NCI-H128 (cell line): Measurements from ENCODE around the gene FRS3.

ENCODE experiments used
- DNase-seq: peaks from one replicate; lab custom pipeline; 2025; ENCODE audit not compliant: unreplicated experiment; lab: John Stamatoyannopoulos, UW

Gene FRS3

GRCh38 chr6:41730531-41731436 lies 48.9 kb downstream of the FRS3 start:
- DNase-seq, result no peak

GRCh38 chr6:41729624-41730023 lies 50.1 kb downstream of the FRS3 start:
- DNase-seq, result no peak

- no peak for DNase-seq
Measured at GRCh38 chr6:41728954-41729353, 50.7 kb downstream of the FRS3 start.

- DNase-seq, result peak; percentile 11
Measured at GRCh38 chr6:41728073-41728936, 51.4 kb downstream of the FRS3 start.

- DNase-seq, result no peak
Measured at GRCh38 chr6:41727705-41728072, 52.0 kb downstream of the FRS3 start.

- DNase-seq, result no peak
Measured at GRCh38 chr6:41726876-41727275, 52.8 kb downstream of the FRS3 start.

- DNase-seq, result no peak
Measured at GRCh38 chr6:41724586-41725501, 54.9 kb downstream of the FRS3 start.

- no peak for DNase-seq
Measured at GRCh38 chr6:41724228-41724580, 55.5 kb downstream of the FRS3 start.

GRCh38 chr6:41723530-41724227 lies 56.0 kb downstream of the FRS3 start:
- no peak for DNase-seq

GRCh38 chr6:41722969-41723529 lies 56.7 kb downstream of the FRS3 start:
- DNase-seq, result no peak

- no peak for DNase-seq
Measured at GRCh38 chr6:41721414-41721813, 58.3 kb downstream of the FRS3 start.

- DNase-seq, result no peak
Measured at GRCh38 chr6:41720783-41721182, 58.9 kb downstream of the FRS3 start.

GRCh38 chr6:41720262-41720620 lies 59.5 kb downstream of the FRS3 start:
- DNase-seq, result no peak
